SU-DHL-6 (cell line): ENCODE data around the gene CCDC28A.

Source experiments
- H2AFZ ChIP-seq: fragments of 200-600 bp; sonication (generic); 2 replicates; pipeline ENCODE4 v1.6.1; 2014; ENCODE audit warnings: low read depth, mild to moderate bottlenecking, moderate library complexity, mixed read lengths, antibody characterized with exemption, low read length; ENCODE audit not compliant: severe bottlenecking
- H3F3A ChIP-seq: fragments of 200-600 bp; shearing (Covaris generic); 2 replicates; pipeline ENCODE4 v1.6.0; 2016; ENCODE audit warnings: antibody characterized with exemption, mild to moderate bottlenecking; ENCODE audit not compliant: insufficient read depth
- H3K27ac ChIP-seq: fragments of 200-600 bp; sonication (generic); 2 replicates; pipeline ENCODE4 v1.5.1; 2016; ENCODE audit warnings: low read depth, mild to moderate bottlenecking, low read length, moderate library complexity, mixed read lengths
- H3K27me3 ChIP-seq: fragments of 200-600 bp; sonication (generic), shearing (Covaris generic); 2 replicates; pipeline ENCODE4 v1.6.0; 2014; ENCODE audit warnings: mild to moderate bottlenecking, low read length
- H3K36me3 ChIP-seq: fragments of 200-600 bp; sonication (generic); 2 replicates; pipeline ENCODE4 v1.6.1; 2014; ENCODE audit warnings: mild to moderate bottlenecking, low read length, mixed read lengths
- H3K4me2 ChIP-seq: fragments of 300-600, 200-600 bp; shearing (Covaris generic), sonication (generic); 2 replicates; pipeline ENCODE4 v1.6.0; 2014; ENCODE audit warnings: low read length, low read depth, mild to moderate bottlenecking; ENCODE audit not compliant: poor library complexity, severe bottlenecking
- H3K4me3 ChIP-seq: fragments of 200-600 bp; sonication (generic); 2 replicates; pipeline ENCODE4 v1.5.1; 2014; ENCODE audit warnings: antibody characterized with exemption, low read length, mild to moderate bottlenecking, mixed read lengths; ENCODE audit not compliant: insufficient read depth, poor library complexity, severe bottlenecking
- H3K79me2 ChIP-seq: fragments of 200-600 bp; sonication (generic); 2 replicates; pipeline ENCODE4 v1.6.1; 2014; ENCODE audit warnings: mild to moderate bottlenecking, low read length, moderate library complexity; ENCODE audit not compliant: insufficient read depth
- H3K9ac ChIP-seq: fragments of 200-600 bp; sonication (generic); 2 replicates; pipeline ENCODE4 v1.7.0; 2014; ENCODE audit warnings: mild to moderate bottlenecking, low read length
- H3K9me2 ChIP-seq: fragments of 200-600 bp; sonication (generic); replicated peaks from 2 replicates; pipeline ENCODE4 v1.6.1; 2014; ENCODE audit warnings: low read length; ENCODE audit not compliant: insufficient read depth
- H3K9me3 ChIP-seq: fragments of 200-600 bp; sonication (generic); 2 replicates; pipeline ENCODE4 v1.6.1; 2014; ENCODE audit warnings: low read length, mixed read lengths; ENCODE audit not compliant: insufficient read depth
- H4K20me1 ChIP-seq: fragments of 200-600 bp; sonication (generic); 2 replicates; pipeline ENCODE4 v1.6.1; 2014; ENCODE audit warnings: low read depth, mild to moderate bottlenecking, antibody characterized with exemption, low read length, moderate library complexity, mixed read lengths
- EZH2phosphoT487 ChIP-seq: fragments of 200-600 bp; sonication (generic), shearing (Covaris generic); conservative IDR thresholded peaks from 2 replicates; pipeline ENCODE4 v1.6.1; 2018; ENCODE audit warnings: mild to moderate bottlenecking, antibody characterized with exemption, low read length, moderate library complexity, mixed read lengths
- TF ChIP-seq, protein P1 (sequence below): fragments of 200-600 bp; sonication (generic); IDR thresholded peaks from one replicate; pipeline ENCODE4 v1.5.1; 2017; ENCODE audit warnings: antibody characterized with exemption, mild to moderate bottlenecking, low read length, moderate library complexity; ENCODE audit not compliant: insufficient read depth, poor library complexity, severe bottlenecking

The CCDC28A gene

DNA sequence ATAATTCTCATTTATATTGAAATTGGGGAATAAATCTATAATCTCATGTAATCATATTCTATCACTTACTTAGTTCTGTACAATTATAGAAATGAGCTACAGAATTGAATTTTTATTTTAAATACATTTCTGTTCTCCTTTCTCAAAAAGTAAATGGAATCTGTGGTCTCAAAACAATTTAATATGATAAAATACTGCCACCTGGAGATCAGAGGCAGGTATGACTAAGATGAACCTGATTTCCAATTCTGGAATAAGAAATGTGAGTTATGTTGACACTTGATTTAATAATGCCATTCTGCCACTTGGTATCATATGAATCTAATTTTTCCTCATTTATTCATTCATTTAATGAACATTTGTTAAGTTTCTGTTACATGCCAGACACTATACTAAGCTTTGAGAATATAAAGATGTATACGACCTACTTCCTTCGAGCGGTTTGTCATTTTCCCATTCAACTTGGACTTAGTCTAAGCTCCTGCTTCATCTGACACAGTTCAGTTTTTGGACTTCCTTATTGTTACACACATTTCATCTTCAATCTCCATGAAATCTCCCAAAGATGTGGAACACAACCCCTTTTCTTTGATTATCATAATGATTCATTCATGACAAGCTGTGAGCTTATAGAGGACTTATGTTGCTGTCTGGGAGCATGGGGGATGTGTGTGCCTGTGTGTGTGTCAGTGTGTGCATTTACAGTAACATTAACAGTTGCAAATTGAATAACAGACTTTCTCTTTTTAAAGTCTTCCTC, 7.5 kb upstream of the CCDC28A start:
- H3K79me2 ChIP-seq, result no peaks in the 10 kb centered on the region
- TF ChIP-seq EZH2phosphoT487, result no peak
- TF ChIP-seq, protein P1, sequence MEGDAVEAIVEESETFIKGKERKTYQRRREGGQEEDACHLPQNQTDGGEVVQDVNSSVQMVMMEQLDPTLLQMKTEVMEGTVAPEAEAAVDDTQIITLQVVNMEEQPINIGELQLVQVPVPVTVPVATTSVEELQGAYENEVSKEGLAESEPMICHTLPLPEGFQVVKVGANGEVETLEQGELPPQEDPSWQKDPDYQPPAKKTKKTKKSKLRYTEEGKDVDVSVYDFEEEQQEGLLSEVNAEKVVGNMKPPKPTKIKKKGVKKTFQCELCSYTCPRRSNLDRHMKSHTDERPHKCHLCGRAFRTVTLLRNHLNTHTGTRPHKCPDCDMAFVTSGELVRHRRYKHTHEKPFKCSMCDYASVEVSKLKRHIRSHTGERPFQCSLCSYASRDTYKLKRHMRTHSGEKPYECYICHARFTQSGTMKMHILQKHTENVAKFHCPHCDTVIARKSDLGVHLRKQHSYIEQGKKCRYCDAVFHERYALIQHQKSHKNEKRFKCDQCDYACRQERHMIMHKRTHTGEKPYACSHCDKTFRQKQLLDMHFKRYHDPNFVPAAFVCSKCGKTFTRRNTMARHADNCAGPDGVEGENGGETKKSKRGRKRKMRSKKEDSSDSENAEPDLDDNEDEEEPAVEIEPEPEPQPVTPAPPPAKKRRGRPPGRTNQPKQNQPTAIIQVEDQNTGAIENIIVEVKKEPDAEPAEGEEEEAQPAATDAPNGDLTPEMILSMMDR, result peak; percentile 32
- no peaks in the 10 kb centered on the region for H3K9me3 ChIP-seq
- H3K9ac ChIP-seq, result no peak overlapping the region
- H3K27ac ChIP-seq, result no peak overlapping the region
- no peaks in the 10 kb centered on the region for H4K20me1 ChIP-seq
- no peak overlapping the region for H3K4me3 ChIP-seq
- H3K9me2 ChIP-seq, result no peaks in the 10 kb centered on the region
- H3F3A ChIP-seq, result no peaks in the 10 kb centered on the region
- H3K36me3 ChIP-seq, result no peaks in the 10 kb centered on the region
- H3K27me3 ChIP-seq, result no peaks in the 10 kb centered on the region
- no peak overlapping the region for H2AFZ ChIP-seq
- no peak overlapping the region for H3K4me2 ChIP-seq

GRCh38 chr6:138769102-138769676, 4.4 kb upstream of the CCDC28A start:
- TF ChIP-seq, protein P1, result no peak
- no peak for TF ChIP-seq EZH2phosphoT487
- H3K27me3 ChIP-seq, result no peaks in the 10 kb centered on the region
- H4K20me1 ChIP-seq, result no peaks in the 10 kb centered on the region
- H3K9me3 ChIP-seq, result no peaks in the 10 kb centered on the region
- H3K4me2 ChIP-seq, result no peak overlapping the region
- H3K4me3 ChIP-seq, result no peak overlapping the region
- H3K79me2 ChIP-seq, result no peaks in the 10 kb centered on the region; the same call in 1 of the 2 replicates
- H3K9me2 ChIP-seq, result no peaks in the 10 kb centered on the region
- no peak overlapping the region for H3K27ac ChIP-seq
- no peak overlapping the region for H3K9ac ChIP-seq
- no peaks in the 10 kb centered on the region for H3K36me3 ChIP-seq
- H2AFZ ChIP-seq, result no peak overlapping the region
- no peaks in the 10 kb centered on the region for H3F3A ChIP-seq

GRCh38 chr6:138772596-138773176, 883 bp upstream of the CCDC28A start:
- Histone ChIP-seq H3K4me3 (peak overlapping the region; percentile 84), H3F3A (no peaks in the 10 kb centered on the region), H3K27ac (peak overlapping the region; percentile 91), H3K9me3 (no peaks in the 10 kb centered on the region), H2AFZ (peak overlapping the region; percentile 82), H3K4me2 (peak overlapping the region; percentile 87), H3K27me3 (no peaks in the 10 kb centered on the region), H3K79me2 (no peaks in the 10 kb centered on the region; the same call in 1 of the 2 replicates), H3K9me2 (no peaks in the 10 kb centered on the region), H3K9ac (peak overlapping the region; percentile 85), H4K20me1 (no peaks in the 10 kb centered on the region), H3K36me3 (no peaks in the 10 kb centered on the region)
- TF ChIP-seq, protein P1, result no peak
- TF ChIP-seq EZH2phosphoT487, result no peak
